Bone marrow (tissue), 2 donors: ENCODE data around the gene SPCS2.
A peak's percentile ranks its signal among the peaks of the same experiment; 100 is the strongest.

ENCODE experiments used
- DNase-seq, 2 donors: peaks; one replicate each; lab custom pipeline; 2025; lab: John Stamatoyannopoulos, UW

The SPCS2 gene

DNA sequence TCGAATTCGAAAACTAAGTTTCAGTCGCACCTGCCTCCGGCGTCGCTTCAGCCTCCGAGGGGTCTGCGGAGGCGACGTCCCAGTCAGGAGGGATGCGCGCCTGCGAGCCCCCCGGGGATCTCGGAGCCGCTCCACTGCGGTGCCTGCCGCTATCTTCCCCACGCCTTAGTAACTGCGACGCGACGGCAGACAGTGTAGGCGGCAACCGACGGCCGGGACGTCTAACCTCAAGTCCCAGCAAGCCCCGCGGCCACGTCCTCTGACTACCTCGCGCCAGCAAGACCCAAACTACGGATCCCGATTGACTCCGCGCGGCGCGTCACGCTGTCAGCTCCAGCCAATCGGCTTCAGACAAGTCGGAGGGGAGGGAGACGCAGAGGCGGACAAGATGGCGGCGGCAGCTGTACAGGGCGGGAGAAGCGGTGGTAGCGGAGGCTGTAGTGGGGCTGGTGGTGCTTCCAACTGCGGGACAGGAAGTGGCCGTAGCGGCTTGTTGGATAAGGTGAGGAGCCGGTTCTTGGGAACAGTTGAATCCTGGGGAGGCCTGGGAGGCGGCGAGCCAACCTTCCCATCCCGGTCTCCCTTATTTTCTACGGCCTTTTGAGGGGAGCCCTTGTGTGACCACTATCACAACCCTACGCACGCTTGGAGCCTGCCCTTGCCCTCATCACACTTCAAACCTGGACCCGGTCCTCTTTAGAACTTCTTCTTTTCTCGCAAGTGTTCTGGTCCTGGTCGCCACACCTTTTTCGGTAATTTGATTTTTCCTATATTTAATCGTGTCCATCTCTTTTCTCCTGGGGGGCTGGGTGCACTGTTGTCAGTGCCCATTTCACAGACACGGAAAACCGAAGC is at the start of gene SPCS2, which contains the start of gene XRRA1:
Gene SPCS2, plus strand, starts transcription at position 369 of the 855 bp plus-strand sequence. Its CDS starts 20 bp downstream, at position 389.
Gene XRRA1, minus strand, starts transcription at position 194 of the 855 bp plus-strand sequence. CDS start 8,213 bp downstream, outside the sequence.
- DNase-seq = peak; percentile 81 to 97

DNA sequence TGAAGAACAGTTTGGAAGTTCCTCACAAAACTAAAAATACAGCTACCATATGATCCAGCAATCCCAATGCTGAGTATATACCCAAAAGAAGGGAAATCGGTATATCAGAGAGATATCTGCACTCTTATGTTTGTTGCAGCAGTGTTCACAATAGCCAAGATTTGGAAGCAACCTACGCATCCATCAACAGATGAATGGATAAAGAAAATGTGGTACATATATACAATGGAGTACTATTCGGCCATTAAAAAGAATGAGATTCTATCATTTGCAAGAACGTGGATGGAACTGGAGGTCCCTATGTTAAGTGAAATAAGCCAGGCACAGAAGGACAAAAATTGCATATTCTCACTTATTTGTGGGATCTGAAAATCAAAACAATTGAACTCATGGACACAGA is 46.7 kb upstream of the SPCS2 start:
- no peak for DNase-seq

DNA sequence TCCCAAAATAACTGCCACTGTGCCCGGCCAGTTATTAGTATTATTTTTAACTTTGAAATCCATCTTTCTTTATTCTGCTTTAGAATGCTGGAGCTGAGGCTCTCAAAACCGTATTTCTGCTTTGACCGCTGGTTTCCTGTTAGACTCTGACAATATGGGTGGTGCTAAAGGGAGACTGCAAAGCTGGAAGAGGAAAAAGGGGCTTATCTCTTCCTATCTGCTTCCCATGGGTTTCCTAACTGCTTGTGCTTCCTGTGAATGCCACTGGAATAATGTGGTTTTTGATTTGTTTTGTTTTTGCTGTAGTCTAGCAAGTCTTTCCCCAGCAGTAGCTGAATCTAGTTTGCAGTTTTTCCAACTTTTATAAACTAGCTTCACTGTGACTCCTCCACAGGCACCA is 43.7 kb upstream of the SPCS2 start:
- DNase-seq = no peak

DNA sequence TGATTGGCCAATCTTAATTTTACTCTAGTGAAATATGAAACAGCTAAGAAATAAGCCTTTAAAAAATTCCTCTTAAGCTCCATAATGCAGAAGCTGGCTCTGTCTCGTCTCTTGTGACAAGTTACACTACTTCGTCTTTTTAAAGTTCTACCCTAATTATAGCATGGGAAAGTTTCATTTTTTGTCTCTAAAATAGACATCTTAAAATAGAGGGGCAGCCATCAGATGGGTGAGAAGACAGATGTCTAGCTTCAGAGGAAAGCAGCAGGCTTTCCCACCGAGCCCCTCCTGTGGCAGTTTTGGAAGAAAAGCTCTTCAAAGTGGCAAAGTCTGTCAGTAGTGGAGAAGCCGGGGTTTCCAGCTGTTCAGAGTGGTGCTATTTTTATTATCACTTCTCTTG is 39.7 kb upstream of the SPCS2 start:
- no peak for DNase-seq

DNA sequence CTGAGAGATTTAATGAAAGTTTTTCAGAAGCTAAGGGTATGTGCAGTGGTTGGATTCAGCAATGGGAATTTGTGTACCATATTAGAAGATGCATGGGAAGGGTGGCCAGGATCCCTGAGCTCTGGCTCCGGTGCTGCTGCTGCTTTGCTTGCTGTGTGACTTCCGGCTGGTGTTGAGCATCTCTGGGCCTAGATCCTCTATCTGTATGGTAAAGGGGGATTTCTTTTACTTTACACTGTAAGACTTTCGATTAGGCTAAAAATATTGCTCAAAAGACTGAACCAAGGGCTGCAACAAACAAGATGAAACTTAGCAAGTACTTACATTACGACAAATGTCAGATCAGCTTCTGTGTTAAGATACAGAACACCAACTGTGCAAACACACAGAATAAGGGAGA is 39.3 kb upstream of the SPCS2 start:
- no peak for DNase-seq

DNA sequence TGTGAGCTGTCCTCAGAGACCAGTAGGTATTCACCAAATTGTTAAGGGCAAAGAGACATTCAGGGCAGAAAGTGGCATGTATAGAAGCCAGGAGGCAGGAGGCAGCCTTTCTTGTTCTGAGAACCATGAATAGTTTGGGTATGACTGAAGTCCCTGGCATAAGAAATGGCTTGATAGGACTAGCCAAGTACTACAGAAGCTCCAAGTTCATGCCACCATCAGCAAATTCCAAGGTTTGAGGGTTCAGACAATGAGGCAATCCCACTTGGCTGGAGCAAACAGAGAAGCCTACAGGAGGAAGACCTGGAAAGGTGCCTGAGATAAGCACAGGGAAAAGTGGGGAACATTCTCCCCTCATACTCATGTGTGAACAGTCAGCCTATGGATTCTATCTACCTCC is 25.9 kb upstream of the SPCS2 start:
- no peak for DNase-seq

DNA sequence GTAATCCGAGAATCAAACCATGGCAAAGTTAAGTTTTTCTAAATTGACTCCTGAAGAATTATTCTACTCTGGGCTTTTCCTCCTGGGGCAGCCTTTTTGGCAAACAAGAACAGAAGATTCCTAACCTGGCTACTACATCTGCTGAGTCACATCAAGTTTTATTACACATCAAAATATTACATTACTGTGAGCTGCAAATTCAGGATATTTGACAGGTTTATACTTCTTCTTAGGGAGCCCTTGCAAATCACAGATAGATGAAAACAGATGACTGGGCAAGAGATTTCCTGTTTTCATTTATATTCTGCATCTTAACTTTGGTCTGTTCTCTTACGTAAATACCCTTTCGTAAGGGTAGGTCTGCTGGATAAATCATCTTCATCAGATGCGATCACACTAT is 23.8 kb upstream of the SPCS2 start:
- no peak for DNase-seq

DNA sequence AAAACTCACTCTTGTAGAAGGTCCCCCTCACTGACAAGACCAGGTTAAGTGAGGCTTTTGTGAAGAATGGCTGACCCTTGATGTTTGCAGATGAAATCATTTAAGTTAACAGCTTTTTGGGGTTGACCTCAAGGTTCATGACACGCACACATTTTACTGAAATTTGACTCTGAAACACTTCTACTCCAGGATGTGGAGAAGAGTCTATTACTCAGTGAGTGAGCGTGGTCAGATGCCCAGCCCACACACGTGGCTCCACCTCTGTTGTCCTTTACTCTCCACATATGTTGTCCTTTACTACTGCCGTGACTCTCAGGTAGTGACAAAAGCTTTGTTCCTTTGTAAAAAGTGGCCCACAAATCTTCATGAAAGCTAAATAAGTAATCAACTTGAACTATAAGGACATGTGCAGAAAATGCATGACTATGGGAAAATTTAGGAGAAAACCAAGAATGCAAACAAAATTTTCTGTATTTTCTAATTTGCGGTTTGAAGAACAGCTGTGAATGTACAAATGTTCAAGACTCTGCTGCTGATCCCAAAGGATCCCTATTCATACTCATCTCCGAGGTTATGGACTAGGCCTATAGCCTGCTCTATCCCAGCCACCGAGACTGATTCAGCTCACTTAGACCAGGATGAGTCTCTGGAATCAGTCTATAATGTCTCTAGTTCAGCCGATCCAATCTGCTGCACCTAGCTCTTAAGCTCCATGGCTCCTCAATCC is 22.6 kb upstream of the SPCS2 start:
- no peak for DNase-seq

DNA sequence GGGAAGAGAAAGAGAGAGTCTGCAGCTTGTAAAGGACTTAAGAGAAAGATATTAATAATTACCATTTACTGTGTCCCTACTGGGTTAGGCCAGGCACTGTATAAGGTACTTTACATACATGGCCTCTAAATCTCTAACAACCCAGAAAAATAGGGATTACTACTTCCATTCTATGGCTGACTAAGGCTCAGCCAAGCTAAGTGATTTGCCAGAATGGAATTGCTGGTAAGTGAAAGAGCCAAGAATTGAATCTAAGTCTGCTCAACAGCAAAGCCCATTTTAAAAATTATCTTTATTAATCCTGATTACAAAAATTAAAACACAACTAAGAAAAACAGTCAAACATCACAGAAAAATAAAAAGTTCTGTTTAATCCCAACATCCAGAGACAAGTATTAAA is 21.6 kb upstream of the SPCS2 start:
- no peak for DNase-seq

DNA sequence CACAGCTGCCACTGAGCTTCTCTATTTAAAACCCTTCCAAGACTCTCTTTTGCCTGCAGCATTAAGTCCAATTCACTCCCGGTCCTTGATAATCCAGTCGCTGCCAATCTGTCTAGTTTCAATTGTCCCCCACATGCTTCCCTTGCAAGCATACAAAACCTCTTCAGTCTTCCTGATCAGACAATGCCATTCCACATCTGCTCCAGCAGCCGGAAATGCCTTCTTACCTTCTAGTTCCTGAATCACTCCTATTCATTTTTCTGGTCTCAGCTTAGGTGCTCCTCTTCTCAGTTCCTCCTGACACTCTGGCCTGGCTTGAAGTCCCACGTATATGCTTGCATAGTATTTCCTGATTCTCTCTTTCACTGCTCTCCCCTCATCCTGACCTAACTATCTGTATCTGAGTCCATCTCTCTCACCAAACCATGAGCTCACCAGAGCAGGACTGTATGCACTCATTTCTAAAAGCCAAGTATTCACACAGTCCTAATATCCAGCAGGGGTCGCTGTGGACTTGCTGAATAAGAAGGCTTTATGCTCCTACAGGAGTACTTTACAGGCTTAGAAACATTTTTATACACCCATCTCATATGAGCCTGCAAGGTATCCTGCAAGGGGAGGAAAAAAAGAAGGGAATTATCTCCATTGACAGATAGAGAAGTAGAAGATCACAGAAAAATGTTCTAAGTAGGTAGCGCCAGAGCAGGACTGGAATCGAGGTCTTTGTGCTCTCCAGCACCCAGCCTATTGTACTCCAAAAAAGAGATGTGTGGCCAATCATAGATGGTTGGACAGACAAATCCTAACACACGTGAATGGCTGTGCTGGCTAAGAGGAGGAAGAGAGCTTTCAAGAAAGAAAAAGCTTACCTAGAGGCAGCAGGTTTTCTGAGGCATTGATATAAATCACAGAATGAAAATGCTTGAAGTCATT is 19.4 kb upstream of the SPCS2 start:
- DNase-seq = peak; percentile 4 to 70

DNA sequence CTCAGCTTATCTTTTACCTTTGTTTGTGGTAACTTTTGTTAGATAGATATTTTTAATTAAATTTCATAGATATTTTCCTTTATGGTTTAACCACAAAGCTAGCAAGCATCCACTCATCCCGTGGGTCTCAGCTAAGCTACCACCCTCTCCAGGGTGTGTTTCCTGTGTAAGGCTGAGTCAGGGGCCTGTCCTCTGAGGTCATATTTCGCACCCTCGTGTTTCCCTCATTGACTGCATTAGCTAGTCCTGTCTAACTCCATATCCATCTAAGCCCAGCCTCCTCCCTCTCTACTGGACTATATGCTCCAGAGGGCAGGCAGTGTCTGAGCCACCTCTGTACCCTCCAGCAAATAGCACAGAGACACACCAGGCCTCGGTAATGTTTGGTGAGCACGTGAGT is 16.9 kb upstream of the SPCS2 start:
- no peak for DNase-seq

DNA sequence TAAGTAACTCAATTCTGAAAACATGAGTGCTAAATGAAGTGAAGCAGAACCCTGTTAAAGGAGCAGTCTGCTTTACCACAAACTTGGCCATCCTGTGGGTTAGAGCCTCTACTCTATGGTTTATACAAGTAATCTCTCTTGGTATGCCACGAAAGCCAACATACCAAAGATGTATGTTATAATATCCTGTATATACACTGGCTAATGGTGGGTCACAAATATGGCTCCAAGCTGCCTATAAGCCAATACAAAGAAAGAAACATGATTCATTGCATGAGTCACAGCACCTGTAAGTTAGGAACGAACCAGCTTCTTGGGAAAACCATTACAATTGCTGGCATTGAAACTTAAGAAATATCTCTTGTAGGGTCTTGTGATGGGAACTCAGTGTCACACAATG is 16.3 kb upstream of the SPCS2 start:
- no peak for DNase-seq

DNA sequence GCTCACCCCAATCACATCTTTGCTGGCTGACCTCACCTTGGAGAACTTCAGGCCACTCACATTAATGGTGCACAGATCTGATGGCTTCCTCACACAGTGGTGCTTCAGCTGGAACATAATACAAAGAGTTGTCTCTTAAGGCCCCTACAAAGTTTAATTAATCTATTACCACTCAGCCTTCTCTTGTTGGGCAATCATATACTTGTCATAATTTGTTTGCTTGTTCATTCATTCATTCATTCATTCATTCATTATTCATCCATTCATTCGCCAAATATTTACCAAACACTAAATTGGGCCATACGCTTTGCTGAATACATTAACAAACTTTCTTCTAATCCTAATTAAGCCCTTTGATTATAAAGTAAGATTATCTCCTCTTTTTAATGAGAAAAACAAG is 15.3 kb upstream of the SPCS2 start:
- DNase-seq = no peak

DNA sequence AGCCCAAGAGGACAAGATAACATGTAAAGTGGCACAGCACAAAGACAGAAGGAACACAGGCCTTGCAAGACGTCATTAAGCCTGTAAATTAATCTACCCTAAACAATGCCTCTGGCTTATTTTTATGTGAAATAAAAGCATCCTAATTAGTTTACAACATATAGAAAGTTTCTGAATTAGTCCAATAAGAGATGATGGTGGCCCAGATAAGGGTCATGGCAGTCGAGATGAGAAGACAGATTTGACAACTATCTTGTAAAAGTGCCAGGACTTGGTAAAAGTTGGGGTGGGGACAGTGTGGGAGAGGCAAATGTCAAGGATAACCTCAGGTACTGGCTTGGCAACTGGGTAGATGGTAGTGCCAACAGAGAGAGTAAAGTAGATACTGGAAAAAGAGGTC is 13.8 kb upstream of the SPCS2 start:
- DNase-seq = no peak

DNA sequence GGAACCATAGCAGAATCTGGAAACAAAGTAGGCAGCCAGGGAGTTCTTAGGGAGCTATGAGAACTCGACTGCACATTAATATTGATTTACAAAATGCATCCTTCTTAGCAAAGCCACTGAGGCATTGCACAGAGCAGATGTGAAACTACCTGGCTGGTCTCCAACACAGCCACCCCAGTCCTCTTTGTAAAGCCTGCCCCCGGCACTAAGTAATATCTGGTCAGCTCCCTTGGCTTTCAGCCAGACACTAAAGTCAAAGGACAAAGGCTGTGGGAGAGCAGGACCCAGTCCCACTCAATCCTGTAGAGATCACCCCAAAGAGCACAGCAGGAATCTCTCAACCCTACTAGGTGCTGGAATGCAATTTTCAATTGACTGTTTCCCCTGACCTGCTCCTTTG is 13.0 kb upstream of the SPCS2 start:
- DNase-seq = no peak

DNA sequence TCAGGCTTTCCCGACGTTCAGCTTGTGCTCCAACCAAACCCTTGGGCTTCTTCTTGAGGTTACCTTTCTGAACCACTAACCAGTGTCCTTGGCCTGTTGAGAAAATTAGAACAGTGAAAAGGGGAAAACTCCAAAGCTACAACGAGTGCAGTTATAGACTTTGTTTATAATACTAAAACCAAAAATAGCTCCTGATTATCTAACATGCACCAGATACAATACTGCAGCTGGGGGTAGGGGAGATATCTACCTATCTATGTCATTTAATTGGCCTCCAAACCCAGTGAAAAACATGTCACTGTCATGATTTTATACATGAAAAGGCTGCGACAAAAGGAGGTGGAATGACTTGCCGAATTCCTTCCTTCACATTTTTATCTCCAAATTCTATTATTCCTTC is 12.1 kb upstream of the SPCS2 start:
- DNase-seq = no peak

DNA sequence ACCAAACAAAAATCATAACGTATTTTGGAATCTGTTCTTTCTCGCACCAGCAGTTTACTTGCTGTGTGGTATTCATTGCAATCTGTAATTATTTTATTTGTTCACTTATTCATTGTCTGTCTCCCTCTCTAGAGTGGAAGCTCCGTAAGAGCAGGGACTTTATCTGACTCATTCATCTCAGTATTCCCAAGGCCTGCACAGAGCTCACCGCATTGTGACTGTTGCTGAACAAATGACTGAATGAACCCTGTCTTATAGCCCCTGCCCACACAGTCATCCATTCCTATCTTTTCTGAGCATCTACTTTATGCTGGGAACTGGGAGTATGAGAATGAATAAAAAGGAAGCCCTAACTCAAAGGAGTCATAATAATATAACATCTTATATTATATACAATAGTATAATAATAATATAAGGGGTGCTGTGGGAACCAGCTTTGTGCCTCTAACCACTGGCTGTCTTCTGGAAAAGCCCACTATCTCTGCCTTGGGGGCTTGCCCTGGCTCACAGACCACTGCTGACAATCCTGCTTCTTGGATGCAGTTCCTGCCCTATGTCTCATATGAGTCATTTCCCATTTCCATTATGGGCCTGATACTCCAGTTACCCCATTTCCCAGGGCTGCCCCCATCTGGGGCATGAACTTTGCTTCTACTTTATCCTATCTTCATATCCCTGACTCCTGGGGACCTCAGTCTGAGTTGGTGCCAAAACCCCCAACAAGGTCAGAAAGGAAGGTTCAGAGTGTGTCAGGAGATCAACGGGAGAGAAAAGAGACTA is 11.2 kb upstream of the SPCS2 start:
- DNase-seq = no peak

DNA sequence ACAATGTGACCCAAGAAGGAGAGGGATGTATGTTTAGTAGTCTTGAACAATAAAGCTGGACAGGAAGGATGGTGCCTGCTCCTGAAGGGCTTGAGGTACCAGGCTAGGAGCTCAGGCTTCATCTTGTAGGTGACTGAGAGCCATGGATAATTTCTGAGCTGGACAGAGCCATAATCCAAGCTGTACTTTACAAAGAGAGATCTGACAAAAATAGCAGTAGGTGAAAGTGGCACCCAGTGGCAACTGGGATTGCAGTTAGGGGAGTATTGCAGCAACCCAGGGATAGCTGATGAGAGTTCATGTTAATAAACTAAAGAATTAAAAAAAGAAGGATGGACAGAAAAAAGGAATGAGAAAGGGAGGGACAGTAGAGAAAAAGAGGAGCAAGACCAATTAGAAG is 7.6 kb upstream of the SPCS2 start:
- DNase-seq = no peak

DNA sequence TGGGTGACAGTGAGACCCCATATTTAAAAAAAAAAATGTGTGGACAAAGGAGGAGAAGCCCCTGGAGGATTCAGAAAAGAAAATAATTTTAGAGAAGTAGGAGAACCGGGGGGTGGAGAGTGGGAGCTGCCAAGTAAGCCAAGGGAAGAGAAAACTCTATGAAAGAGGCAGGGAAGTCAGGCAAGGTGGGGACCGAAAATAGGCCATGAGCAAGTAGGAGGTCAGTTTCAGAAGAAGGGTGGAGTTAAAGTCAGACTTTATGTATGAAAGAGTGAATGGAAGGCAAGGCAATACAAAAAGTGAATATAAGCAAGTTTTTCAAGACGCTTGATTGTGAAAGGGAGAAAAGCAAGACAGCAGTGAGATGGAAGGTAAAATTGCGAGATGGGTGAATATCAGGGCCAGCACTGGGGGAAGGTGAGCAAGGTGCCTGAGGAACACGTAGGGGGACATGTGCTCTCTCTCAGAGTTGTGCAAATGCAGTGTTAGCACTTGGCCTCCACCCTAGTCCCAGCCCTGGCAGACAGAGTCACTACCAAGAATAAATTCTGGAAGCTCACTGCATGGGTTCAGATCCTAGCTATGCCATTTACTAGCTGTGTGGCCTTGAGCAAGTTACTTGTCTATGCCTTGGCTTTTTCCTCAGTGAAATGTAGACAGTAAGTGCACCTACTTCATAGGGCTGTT is 6.8 kb upstream of the SPCS2 start:
- DNase-seq = no peak

DNA sequence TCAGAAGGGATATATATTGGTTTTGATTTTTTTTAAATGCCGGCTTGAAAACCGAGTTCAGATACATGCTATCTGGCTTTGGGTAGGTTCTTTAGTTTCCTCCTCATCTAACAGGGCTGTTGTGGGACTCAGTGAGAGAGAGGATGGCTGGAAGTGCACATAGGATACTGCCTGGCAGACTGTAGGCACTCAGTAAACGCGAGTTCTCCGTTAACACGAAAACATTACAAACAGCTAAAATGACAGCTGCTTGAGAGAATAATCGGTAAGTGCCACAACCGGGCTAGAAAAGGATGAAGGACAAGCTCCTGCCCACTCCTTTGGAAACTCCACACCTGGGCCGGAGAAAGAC is 544 bp upstream of the SPCS2 start:
- DNase-seq = no peak

DNA sequence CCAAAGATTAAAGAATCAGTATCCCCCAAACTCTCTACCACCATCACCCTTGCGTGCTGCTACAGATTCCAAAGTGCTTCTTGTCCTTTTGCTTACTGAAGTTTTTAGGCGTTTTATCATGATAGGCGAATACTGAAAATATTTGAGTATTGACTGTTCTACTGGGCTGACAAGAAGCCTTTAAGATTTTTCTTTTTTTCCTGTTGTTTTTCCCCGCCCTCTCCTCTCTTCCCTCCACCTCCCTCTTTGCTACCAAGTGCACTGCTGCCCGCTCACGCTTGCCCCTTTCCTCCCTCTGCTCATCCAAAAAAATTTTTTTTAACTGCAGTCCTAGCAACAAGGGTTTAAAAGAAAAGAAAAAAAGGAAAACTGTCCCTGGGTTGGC is 679 bp downstream of the SPCS2 start:
- no peak for DNase-seq
